GM18907 (cell line): ENCODE measurements around the gene LGALS4.
"Not testable (repeated sequence)": the region's sequence is repeated elsewhere in the genome, so short reads cannot be mapped to it uniquely, and the experiment has no call there.

Experiments used
- ATAC-seq: cut with Tn5 transposase; IDR thresholded peaks from one replicate; pipeline ENCODE4 v1.9.1; 2021; ENCODE audit warnings: mild to moderate bottlenecking, moderate library complexity; ENCODE audit not compliant: unreplicated experiment

The LGALS4 gene

DNA sequence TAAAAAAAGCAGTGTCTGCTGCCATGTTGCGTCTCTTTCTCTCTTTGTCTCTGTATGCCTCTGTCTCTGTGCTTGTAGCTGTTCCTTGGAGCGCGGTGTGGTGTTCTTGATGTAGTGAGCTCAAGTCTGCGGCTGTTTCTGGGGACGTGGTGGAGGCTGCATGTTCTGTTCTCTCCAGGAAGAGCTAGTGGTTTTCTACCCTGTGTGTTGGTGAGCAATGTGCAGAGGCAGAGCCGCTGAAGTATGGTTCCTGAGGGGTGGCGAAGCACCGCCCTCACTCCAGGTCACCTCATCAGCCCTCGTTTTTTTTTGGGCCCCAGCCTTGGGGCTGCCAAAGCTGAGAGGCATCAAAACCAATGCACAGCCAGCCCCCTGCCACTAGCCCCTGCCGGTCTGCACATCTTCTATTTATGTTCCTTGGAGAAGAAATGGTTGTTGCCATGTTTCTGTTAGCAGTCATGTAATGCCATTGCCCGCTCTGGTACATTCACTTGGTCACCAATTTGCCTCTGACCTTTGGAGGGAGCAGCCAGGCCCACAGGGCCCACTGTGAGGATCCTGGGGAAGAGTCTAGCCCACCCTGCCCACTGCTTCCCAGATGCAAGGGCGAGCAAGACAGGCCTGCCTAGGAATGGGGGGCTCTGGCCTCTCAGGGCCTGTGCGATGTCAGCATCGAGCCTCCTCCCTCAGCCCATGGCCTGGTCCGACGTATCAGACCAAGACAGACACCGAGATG lies 29.9 kb upstream of the LGALS4 start:
- ATAC-seq = no peak

DNA sequence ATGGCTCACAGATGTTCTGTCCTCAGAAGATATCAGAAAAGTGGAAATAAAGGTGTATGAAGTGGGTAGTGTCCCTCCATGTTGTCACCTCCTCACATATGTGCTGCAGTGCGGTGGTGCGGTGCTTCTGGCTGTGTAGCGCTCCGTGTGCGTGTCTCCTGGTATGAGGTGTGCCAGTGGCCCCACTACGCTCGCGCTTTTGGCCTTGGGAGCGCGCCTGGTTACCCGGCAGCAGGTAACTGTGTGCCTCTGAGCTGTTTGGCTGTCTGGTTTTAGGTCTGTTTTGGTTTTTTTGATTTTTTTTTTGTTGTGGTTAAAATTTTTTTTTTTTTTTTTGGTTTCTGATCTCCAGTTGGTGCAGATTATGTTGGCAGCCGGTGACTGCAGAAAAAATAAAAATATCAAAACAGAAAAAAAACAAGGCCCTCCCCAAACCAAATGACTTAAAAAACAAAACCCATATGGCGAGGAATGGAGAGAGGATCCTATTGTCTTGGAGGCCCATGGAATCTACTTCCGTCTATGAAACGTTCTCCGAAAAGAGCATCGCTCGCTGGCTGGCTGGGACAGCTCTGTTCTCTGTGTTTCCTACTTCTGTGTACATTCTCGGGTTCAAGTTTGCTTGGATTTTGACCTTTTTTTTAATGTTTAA lies 29.2 kb upstream of the LGALS4 start:
- no peak for ATAC-seq

DNA sequence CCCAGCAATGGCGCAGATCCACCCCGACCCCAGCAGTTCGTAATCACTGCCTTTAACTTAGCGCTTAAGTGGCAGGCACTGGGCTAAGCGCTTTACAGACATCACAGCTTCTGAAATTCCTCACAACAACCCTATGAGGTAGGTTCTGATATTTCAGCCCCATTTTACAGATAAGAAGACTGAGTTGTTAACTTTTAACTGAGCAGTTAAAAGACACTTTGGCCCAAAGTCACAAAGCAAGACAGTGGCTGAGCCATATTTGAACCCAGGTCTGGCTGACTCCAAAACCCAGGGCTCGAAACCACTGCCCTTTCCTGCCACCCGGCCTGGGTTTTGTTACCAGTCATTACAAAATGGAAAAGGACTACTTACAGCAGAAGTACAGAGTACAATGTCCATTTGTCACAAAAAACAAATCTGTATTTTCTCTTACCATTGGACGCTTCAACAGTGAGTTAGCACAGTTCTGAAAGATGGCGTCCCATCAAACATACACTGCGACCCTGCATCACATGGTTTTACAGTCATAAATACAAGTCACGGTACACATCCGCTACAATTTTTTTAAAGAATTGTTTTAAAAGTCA lies 28.5 kb upstream of the LGALS4 start:
- no peak for ATAC-seq

DNA sequence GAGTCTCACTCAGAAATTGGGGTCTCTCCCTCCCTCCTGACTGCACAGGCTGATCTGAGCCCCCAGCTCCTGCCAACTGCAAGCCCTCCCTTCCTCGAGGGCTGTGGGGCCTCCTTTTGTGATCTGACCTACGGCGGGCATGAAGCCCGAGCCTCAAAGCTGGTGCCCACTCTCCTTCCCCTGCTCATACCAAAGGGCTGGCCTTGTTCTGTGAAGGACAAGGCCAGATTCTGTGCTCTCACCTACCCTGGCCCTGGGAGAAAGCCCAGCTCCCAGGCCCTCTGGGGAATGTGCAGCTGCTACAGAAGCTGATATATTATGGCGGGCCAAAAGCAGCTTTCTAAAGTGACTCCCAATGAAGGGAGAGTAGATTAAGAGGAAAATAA lies 27.8 kb upstream of the LGALS4 start:
- no peak for ATAC-seq

GRCh38 chr19:38839816-38840582 lies 27.3 kb upstream of the LGALS4 start:
- ATAC-seq = no peak

DNA sequence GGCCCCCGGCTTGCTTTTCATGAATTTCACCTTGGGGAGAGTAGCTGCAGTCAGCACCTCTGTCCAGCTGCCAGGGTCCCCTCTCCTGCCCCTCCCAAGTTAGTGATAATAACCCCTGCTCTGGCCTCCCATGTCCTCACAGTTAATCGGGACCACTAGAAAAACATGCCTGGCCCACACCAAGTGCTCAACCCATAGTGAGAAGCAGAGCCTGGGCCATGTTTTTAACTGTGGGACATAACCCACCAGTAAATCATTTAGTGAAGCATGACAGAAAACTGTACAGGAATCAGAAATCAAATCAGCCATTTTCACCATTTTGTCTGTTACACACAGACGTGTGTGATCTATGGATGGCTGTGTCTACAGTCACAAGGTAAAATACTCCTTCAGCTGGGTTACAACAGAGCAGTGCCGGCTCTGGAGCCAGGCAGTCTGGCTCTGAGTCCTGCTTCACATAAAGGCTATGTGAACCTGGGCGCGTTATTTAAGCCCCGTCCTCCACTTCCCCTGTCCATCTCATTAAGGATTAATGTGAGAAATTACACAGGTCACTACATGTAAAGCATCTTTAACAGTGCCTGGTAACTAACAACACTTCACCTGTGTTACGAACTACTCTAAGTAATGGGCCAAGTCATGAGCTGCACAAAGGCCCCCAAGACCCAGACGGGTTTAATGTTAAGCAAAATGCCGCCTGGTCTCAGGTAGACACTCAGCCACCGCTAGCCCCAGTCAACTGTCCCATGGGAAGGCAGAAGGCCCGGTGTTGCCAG lies 26.4 kb upstream of the LGALS4 start:
- no peak for ATAC-seq

GRCh38 chr19:38838208-38838985 lies 25.7 kb upstream of the LGALS4 start:
- no peak for ATAC-seq

- ATAC-seq = no peak
Observed at GRCh38 chr19:38837656-38838121, 24.9 kb upstream of the LGALS4 start.

DNA sequence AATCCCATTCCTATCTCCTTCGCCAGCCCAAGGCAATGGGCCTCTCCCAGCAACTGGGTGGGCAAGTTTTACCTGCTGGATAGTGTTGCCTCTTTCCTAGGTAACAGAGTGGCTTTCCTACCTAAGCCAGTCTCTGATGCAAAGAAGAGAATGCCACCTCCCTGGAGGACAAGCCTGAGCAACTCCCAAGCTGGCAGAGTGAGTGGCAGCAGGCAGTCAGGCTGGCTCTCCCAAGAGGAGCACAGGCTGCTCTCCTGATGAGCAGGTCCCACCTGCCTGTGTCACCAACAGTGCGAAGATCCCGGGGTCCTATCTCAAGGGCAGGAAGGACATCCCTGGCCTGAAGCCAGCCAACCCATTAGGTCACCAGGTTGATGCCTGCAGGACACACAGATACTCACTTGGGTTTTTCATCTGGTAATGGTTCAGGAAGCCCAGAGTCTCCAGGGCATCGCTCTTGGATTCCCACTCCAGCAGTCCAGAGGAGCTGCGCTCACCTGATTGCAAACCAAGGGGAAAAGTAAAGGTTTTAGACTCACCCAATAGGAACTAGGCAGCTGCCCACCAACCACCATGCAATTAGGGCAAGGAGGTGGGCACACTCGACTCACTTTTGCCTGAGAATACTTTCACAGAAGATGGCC lies 24.4 kb upstream of the LGALS4 start:
- no peak for ATAC-seq

GRCh38 chr19:38836159-38836982 lies 23.6 kb upstream of the LGALS4 start:
- no peak for ATAC-seq

GRCh38 chr19:38834590-38834989 lies 21.8 kb upstream of the LGALS4 start:
- ATAC-seq = no peak

GRCh38 chr19:38834104-38834490 lies 21.4 kb upstream of the LGALS4 start:
- no peak for ATAC-seq

DNA sequence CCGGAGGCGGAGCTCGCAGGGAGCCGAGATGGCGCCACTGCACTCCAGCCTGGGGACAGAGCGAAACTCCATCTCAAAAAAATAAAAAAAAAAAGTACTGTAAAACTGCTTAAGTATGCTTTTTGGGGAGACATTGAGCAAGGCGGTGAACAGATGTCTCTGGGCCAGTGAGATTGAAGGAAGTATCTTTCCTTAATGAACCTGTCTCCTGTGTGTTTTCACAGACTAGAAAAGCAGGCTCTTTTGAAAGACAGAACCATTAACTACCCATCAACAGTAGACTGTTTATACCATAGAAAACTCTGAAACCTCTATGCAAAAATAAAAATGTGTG lies 20.3 kb upstream of the LGALS4 start:
- no peak for ATAC-seq

DNA sequence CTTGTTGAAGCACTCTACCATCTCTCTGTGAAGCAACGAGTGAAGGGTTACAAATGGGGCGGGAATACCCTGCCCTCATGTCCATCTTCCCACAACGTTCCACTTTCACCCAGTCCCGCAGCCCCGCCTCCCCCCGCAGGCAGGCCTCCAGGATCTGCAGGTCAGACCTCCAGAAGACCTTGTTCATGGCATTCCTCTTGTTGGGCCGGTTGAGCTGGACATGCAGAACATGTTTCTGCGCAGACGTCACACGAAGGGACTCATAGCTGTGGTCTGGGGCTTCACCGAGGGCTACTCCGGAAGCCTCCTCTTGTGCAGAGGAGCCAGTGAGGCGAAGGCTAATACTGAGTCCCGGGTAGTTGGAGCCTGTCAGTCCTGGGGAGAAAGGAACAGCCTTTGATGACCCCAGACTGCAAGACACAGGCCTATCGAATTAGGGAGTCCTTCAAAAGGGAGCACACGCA lies 18.4 kb upstream of the LGALS4 start:
- ATAC-seq = peak; percentile 52

DNA sequence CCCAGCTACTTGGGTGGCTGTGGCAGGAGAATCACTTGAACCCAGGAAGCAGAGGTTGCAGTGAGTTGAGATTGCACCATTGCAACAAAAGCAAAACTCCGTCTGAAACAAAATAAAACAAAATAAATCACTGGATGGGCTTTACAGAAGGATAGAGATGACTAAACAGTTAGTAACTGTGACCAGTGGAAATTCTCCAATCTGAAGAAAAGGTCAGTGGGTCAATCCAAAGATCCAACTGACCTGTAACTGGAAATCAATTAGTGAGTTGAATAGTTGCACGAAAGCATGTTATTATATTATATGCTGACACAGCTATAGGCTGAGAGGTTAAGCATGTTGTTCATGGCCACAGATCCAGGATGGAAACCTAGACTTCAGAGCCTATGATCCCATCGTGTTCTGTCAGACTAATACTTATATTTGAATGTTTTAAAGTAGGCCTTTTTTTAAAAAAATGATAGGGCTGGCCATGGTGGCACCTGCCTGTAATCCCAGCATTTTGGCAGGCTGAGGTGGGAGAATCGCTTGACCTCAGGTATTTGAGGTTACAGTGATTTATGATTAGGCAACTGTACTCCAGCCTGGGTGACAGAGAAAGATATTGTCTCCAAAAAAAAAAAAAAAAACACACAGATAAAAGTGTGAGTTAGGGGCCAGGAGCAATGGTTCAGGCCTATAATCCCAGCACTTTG lies 17.4 kb upstream of the LGALS4 start:
- no peak for ATAC-seq

- not testable (repeated sequence) for ATAC-seq
Observed at GRCh38 chr19:38829203-38829602, 16.5 kb upstream of the LGALS4 start.

GRCh38 chr19:38826856-38827551 lies 14.3 kb upstream of the LGALS4 start:
- no peak for ATAC-seq
